Measurements from ENCODE around the gene TMEM183A. TPM values are rescaled to one million over a fixed set of nuclear protein-coding genes. Genes with fewer than 3 reads are reported as not detected.

TMEM183A gene
- total and polyA plus RNA-seq, 9 of the 15 experiments (the other 6 are each of a cell fraction or from before 2014, with no cell fraction given): 23.4 to 190 (median 124) TPM

- no peak overlapping the region for H2AFZ ChIP-seq (ENCODE audit: low read depth, low read length)
- no peak overlapping the region for H3K4me3 ChIP-seq
- intact Hi-C loops (cut with micrococcal nuclease) (no loop called here), in situ Hi-C loops (cut with MboI) (no loop called here)
- H3K4me2 ChIP-seq (ENCODE audit: insufficient read depth, low read length): no peak overlapping the region
- H3K36me3 ChIP-seq (ENCODE audit: control insufficient read depth, insufficient read depth, low read length): peaks cover 80% of the 10 kb centered on the region
- peaks cover 0 to 4% of the 10 kb centered on the region in 2 experiments; a peak in 2 of 5 replicates for H3K4me1 ChIP-seq (replicated peaks in 1 of 2; ENCODE audit: control insufficient read depth in 2 of 2, insufficient read depth in 2 of 2, low read length in 2 of 2)
- H3K9me1 ChIP-seq (ENCODE audit: control insufficient read depth, insufficient read depth, low read length): no peaks in the 10 kb centered on the region
- H3K27me3 ChIP-seq (ENCODE audit: control insufficient read depth in 2 of 2, insufficient read depth in 2 of 2, low read length in 2 of 2): no peaks in the 10 kb centered on the region
- H4K20me1 ChIP-seq (replicated peaks; ENCODE audit: control insufficient read depth, insufficient read depth, low read length): no peaks in the 10 kb centered on the region
- BruUV-seq (replicated peaks): no TSS peak
- ATAC-seq: no peak
- H3K27ac ChIP-seq (ENCODE audit: extremely low read depth, low read depth, low read length): no peak overlapping the region
- H3K79me2 ChIP-seq (ENCODE audit: control insufficient read depth, insufficient read depth, low read length): peaks cover 68% of the 10 kb centered on the region
- FAIRE-seq: no peak
- 94% methylated on average over 5 of the region's 5 CpGs for WGBS (ENCODE audit: insufficient coverage, low coverage, missing lambda C conversion rate)
- no peak for DNase-seq (ENCODE audit: extremely low read depth in 1 of 4, low spot score in 3 of 4)
- no peaks in the 10 kb centered on the region for H3K9me3 ChIP-seq (replicated peaks; ENCODE audit: control insufficient read depth, insufficient read depth, low read depth, low read length)
- H3K9ac ChIP-seq (ENCODE audit: insufficient read depth in 1 of 2, low read depth in 2 of 2, low read length in 2 of 2): no peak overlapping the region
- ChIA-PET CTCF (ENCODE audit: low intra/inter-chr PET ratio) (no interaction called here), POLR2A (interaction anchor here (0.7 to 2.3 kb wide), 5 partner anchors 10 to 174 kb away, joined by 3 to 14 read pairs (median 3); partner anchors contain the start of gene PPFIA4)
- TF ChIP-seq ZNF512 (tag; IDR thresholded peaks at IDR 0.05) (0 out of 2 replicates have a peak, but pooled peaks have one; percentile 39), MEIS2 (IDR thresholded peaks at IDR 0.05; ENCODE audit: partially characterized antibody) (peak; percentile 76), ZNF639 (CRISPR knock-in tag; conservative IDR thresholded peaks at IDR 0.05 in 1 of 2, IDR thresholded peaks at IDR 0.05 in 1 of 2) (no peak), PBX2 (CRISPR knock-in tag; IDR thresholded peaks at IDR 0.05; ENCODE audit: low read depth) (no peak), PBX2 (tag; conservative IDR thresholded peaks at IDR 0.05; ENCODE audit: low read depth) (peak; percentile 86), PKNOX1 (IDR thresholded peaks at IDR 0.05) (peak; percentile 80), ZNF445 (CRISPR knock-in tag; IDR thresholded peaks at IDR 0.05; ENCODE audit: low read depth) (no peak)
Observed at GRCh38 chr1:203011582-203011981, 4.4 kb downstream of the TMEM183A start.
